K562 (cell line): Measurements from ENCODE around the gene MAMDC2. TPM values are rescaled to one million over a fixed set of nuclear protein-coding genes. Genes with fewer than 3 reads are reported as not detected.

Experiments used
- ATAC-seq: fragments of 200-7000 bp; cut with Tn5 transposase; 3 replicates; pipeline ENCODE4 v1.9.1; 2020; ENCODE audit warnings: moderate library complexity
- BruUV-seq: library from RNA; stranded (reverse); fragments of 400-500 nt; replicated peaks from 2 replicates; lab custom pipeline; 2021; lab: Mats Ljungman, UMichigan
- CTCF ChIA-PET: fragments of 300-600 bp; formaldehyde crosslinking; extraction: SDS; loops from one replicate; lab custom pipeline; 2021; ENCODE audit warnings: low intra/inter-chr PET ratio; lab: Yijun Ruan, JAX
- POLR2A ChIA-PET: fragments of 300-600, 350-650 bp; sonication (Branson Sonifier 250); formaldehyde crosslinking; extraction: SDS; loops from one replicate; lab custom pipeline; 2021; ENCODE audit warnings: antibody characterized with exemption, inconsistent platforms; lab: Yijun Ruan, JAX
- DNase-seq, 4 experiments: peaks; one replicate each; pipeline versions ENCODE4 v3.0.0 to v3.0.0-alpha.2; 2011 to 2018; ENCODE audit warnings: low spot score in 3 of 4, mixed read lengths in 3 of 4; ENCODE audit errors: extremely low read depth in 1 of 4
- FAIRE-seq: peaks from 2 replicates; lab custom pipeline; 2011; peaks lifted over from hg19 to GRCh38; lab: Jason Lieb, UNC
- H2AFZ ChIP-seq: 2 replicates; pipeline ENCODE4 v1.6.0; 2011; ENCODE audit warnings: low read depth, low read length, control low read depth, inconsistent platforms
- H3K27ac ChIP-seq: fragments of 200-600 bp; 3 replicates; pipeline ENCODE4 v1.8.0; 2011; ENCODE audit warnings: low read depth, mild to moderate bottlenecking, control low read depth, inconsistent platforms, low read length, moderate library complexity, mixed read lengths; ENCODE audit errors: extremely low read depth
- H3K27me3 ChIP-seq, 2 experiments: fragments of 300-600 bp in 1 of 2; 2 replicates in 1 of 2; 3 replicates in 1 of 2; pipeline versions ENCODE4 v1.6.0 to v1.8.0; 2011; ENCODE audit warnings: inconsistent platforms in 2 of 2, low read length in 2 of 2, mild to moderate bottlenecking in 1 of 2, mixed read lengths in 1 of 2, moderate library complexity in 1 of 2; ENCODE audit not compliant: control insufficient read depth in 2 of 2, insufficient read depth in 2 of 2
- H3K36me3 ChIP-seq: fragments of 300-600 bp; 3 replicates; pipeline ENCODE4 v1.8.0; 2011; ENCODE audit warnings: mild to moderate bottlenecking, low read length, inconsistent platforms; ENCODE audit not compliant: control insufficient read depth, insufficient read depth
- H3K4me1 ChIP-seq, 2 experiments: fragments of 200-600 bp in 1 of 2; replicated peaks in 1 of 2; 2 replicates in 1 of 2; 3 replicates in 1 of 2; pipeline versions ENCODE4 v1.5.1 to v1.8.0; 2011; ENCODE audit warnings: inconsistent platforms in 2 of 2, low read length in 2 of 2, mild to moderate bottlenecking in 1 of 2, mixed read lengths in 1 of 2, moderate library complexity in 1 of 2; ENCODE audit not compliant: control insufficient read depth in 2 of 2, insufficient read depth in 2 of 2
- H3K4me2 ChIP-seq: 2 replicates; pipeline ENCODE4 v1.6.1; 2011; ENCODE audit warnings: low read length, control low read depth, inconsistent platforms, mixed read lengths; ENCODE audit not compliant: insufficient read depth
- H3K4me3 ChIP-seq: fragments of 200-600 bp; sonication (generic), shearing (Covaris generic); 2 replicates; pipeline ENCODE4 v1.5.1; 2016; ENCODE audit warnings: control low read depth, inconsistent platforms
- H3K79me2 ChIP-seq: fragments of 200-600 bp; 3 replicates; pipeline ENCODE4 v1.8.0; 2011; ENCODE audit warnings: low read length, inconsistent platforms; ENCODE audit not compliant: control insufficient read depth, insufficient read depth
- H3K9ac ChIP-seq, 2 experiments: 2 replicates each; pipeline versions ENCODE4 v1.6.0 to v1.6.1; 2011; ENCODE audit warnings: low read depth in 2 of 2, low read length in 2 of 2, control low read depth in 1 of 2, inconsistent platforms in 1 of 2, mild to moderate bottlenecking in 1 of 2, mixed read lengths in 1 of 2; ENCODE audit not compliant: insufficient read depth in 1 of 2
- H3K9me1 ChIP-seq: one replicate; pipeline ENCODE4 v1.6.0; 2011; ENCODE audit warnings: inconsistent platforms, mild to moderate bottlenecking, low read length, moderate library complexity; ENCODE audit not compliant: control insufficient read depth, insufficient read depth
- H3K9me3 ChIP-seq: replicated peaks from 2 replicates; pipeline ENCODE4 v1.5.1; 2011; ENCODE audit warnings: low read depth, low read length, inconsistent platforms; ENCODE audit not compliant: control insufficient read depth, insufficient read depth
- H4K20me1 ChIP-seq: replicated peaks from 2 replicates; pipeline ENCODE4 v1.6.1; 2011; ENCODE audit warnings: low read length, inconsistent platforms, mixed read lengths; ENCODE audit not compliant: control insufficient read depth, insufficient read depth
- DACH1 ChIP-seq: fragments of 450-650 bp; IDR thresholded peaks from 2 replicates; pipeline ENCODE4 v1.6.1; 2018; ENCODE audit not compliant: partially characterized antibody
- FOXJ3 ChIP-seq: sonication (generic); formaldehyde crosslinking; IDR thresholded peaks from 2 replicates; pipeline ENCODE4 v1.4.0; 2020; ENCODE audit warnings: mild to moderate bottlenecking, missing genetic modification reagents
- IRF2 ChIP-seq: sonication (generic); formaldehyde crosslinking; IDR thresholded peaks from 2 replicates; pipeline ENCODE4 v1.8.1; 2022; ENCODE audit warnings: mild to moderate bottlenecking, missing genetic modification reagents
- NCOA2 ChIP-seq, 2 experiments: fragments of 450-650 bp; IDR thresholded peaks; 2 replicates each; pipeline ENCODE4 v1.6.1; 2018; ENCODE audit warnings: mild to moderate bottlenecking in 2 of 2, moderate library complexity in 1 of 2; ENCODE audit not compliant: partially characterized antibody in 2 of 2
- ZBTB7A ChIP-seq: IDR thresholded peaks from 2 replicates; pipeline ENCODE4 v1.6.1; 2011; ENCODE audit warnings: low read depth, mild to moderate bottlenecking, low read length, moderate library complexity, borderline replicate concordance; ENCODE audit not compliant: control insufficient read depth
- ZNF512 ChIP-seq: IDR thresholded peaks from 2 replicates; pipeline ENCODE4 v1.6.1; 2016; ENCODE audit warnings: missing genetic modification characterization, missing compliant biosample characterization
- WGBS: fragments of 100-300 bp; shearing (Covaris generic); methylation state at CpG from one replicate; pipeline ENCODE4 v1.1.6; 2016; ENCODE audit warnings: low coverage, mixed read lengths; ENCODE audit not compliant: insufficient coverage; ENCODE audit errors: missing lambda C conversion rate; 5-methylcytosine and 5-hydroxymethylcytosine counted together
- in situ Hi-C: fragments of 300-500 bp; cut with MboI; formaldehyde crosslinking; loops from 4 replicates; pipeline ENCODE4 v1.15.0; 2018; ENCODE audit warnings: inconsistent platforms, mixed read lengths
- intact Hi-C: fragments of 100-400 bp; cut with micrococcal nuclease; formaldehyde crosslinking; loops from 2 replicates; pipeline ENCODE4 v1.14.2; 2022
- polyA plus RNA-seq, 8 experiments: library from polyadenylated mRNA; depleted of rRNA in 4 of 8; stranded (reverse) in 5 of 8; unstranded in 3 of 8; fragments of >200 nt; fragmentation: Nextera tagmentation in 2 of 8; fragmentation: Illumina TruSeq in 1 of 8; extraction: Ambion mirVana in 2 of 8; extraction: Trizol in 1 of 8; gene quantifications; 2 replicates each; pipeline versions ENCODE4 v1.2.1 to v1.2.3, GENCODE V29; 2011 to 2014; ENCODE audit warnings: inconsistent platforms in 1 of 8, missing spikeins in 1 of 8
- total RNA-seq, 7 experiments: library from RNA; depleted of rRNA in 6 of 7; stranded (reverse); fragments of >200 nt in 6 of 7; fragmentation: Illumina TruSeq in 2 of 7; extraction: Trizol in 2 of 7; gene quantifications; 2 replicates each; pipeline versions ENCODE4 v1.2.1 to v1.2.3, GENCODE V29; 2011 to 2021; ENCODE audit warnings: low replicate concordance in 1 of 7
- TF ChIP-seq, protein P1 (sequence below): fragments of 250-450 bp; sonication (Bioruptor Pico); IDR thresholded peaks from 2 replicates; pipeline ENCODE4 v1.5.0; 2020; ENCODE audit warnings: mild to moderate bottlenecking, borderline replicate concordance
- TF ChIP-seq, protein P2 (sequence below), 2 experiments: IDR thresholded peaks; 2 replicates each; pipeline ENCODE4 v1.6.1; 2011; ENCODE audit warnings: borderline replicate concordance in 1 of 2, control low read depth in 1 of 2, low read depth in 1 of 2, low read length in 1 of 2, mild to moderate bottlenecking in 1 of 2, mixed read lengths in 1 of 2, moderate library complexity in 1 of 2; ENCODE audit not compliant: insufficient read depth in 1 of 2, insufficient read length in 1 of 2, poor library complexity in 1 of 2, severe bottlenecking in 1 of 2; ENCODE audit errors: extremely low read depth in 1 of 2

Gene MAMDC2
- total and polyA plus RNA-seq, 9 of the 15 experiments (the other 6 are each of a cell fraction or from before 2014, with no cell fraction given): 0.01 to 0.03 TPM; not detected in 7

- Histone ChIP-seq H3K36me3 (no peaks in the 10 kb centered on the region), H3K4me1 (no peaks in the 10 kb centered on the region), H3K27ac (no peak overlapping the region), H2AFZ (no peak overlapping the region), H3K9me1 (no peaks in the 10 kb centered on the region), H3K4me2 (no peak overlapping the region), H4K20me1 (no peaks in the 10 kb centered on the region), H3K27me3 (no peaks in the 10 kb centered on the region), H3K4me3 (no peak overlapping the region), H3K9ac (no peak overlapping the region), H3K9me3 (no peaks in the 10 kb centered on the region), H3K79me2 (no peaks in the 10 kb centered on the region)
- CTCF ChIA-PET: no interaction called here
- POLR2A ChIA-PET: interaction anchor here (1.4 kb wide), 1 partner anchor 21 kb away, joined by 3 read pairs; no protein-coding TSS in a partner anchor
- FAIRE-seq (no peak), ATAC-seq (no peak), DNase-seq (no peak)
- no TSS peak for BruUV-seq
- 0% methylated on average over 4 of the region's 4 CpGs for WGBS
- in situ Hi-C loops (loop anchor here (25.0 kb wide), 1 partner anchor 663 kb away; no protein-coding TSS in a partner anchor), intact Hi-C loops (no loop called here)
- no peak for TF ChIP-seq ZBTB7A
Observed at GRCh38 chr9:70100362-70100761, 56.7 kb downstream of the MAMDC2 start.

DNA sequence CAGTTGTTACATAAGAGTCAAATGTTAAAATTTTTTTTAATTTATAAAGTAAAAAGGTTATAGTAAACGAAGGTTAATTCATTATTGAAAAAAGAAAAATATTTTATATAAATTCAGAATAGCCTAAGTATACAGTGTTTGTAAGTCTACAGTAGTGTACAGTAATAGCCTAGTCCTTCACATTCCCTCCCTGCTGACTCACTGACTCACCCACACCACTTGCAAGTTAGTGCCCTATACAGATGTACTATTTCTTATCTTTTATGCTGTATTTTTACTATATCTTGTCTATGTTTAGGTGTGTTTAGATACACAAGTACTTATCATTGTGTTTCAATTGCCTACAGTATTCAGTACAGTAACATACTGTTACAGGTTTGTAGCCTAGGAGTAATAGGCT lies 57.6 kb downstream of the MAMDC2 start:
- BruUV-seq: no TSS peak
- FAIRE-seq: no peak
- CTCF ChIA-PET: no interaction called here
- TF ChIP-seq DACH1 (no peak), NCOA2 (IDR thresholded peaks at IDR 0.05; ENCODE audit: partially characterized antibody in 2 of 2) (no peak), IRF2 (CRISPR knock-in tag) (no peak), ZNF512 (tag) (no peak), FOXJ3 (CRISPR knock-in tag) (no peak)
- TF ChIP-seq, protein P1, sequence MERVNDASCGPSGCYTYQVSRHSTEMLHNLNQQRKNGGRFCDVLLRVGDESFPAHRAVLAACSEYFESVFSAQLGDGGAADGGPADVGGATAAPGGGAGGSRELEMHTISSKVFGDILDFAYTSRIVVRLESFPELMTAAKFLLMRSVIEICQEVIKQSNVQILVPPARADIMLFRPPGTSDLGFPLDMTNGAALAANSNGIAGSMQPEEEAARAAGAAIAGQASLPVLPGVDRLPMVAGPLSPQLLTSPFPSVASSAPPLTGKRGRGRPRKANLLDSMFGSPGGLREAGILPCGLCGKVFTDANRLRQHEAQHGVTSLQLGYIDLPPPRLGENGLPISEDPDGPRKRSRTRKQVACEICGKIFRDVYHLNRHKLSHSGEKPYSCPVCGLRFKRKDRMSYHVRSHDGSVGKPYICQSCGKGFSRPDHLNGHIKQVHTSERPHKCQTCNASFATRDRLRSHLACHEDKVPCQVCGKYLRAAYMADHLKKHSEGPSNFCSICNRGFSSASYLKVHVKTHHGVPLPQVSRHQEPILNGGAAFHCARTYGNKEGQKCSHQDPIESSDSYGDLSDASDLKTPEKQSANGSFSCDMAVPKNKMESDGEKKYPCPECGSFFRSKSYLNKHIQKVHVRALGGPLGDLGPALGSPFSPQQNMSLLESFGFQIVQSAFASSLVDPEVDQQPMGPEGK: no peak
- TF ChIP-seq, protein P2, sequence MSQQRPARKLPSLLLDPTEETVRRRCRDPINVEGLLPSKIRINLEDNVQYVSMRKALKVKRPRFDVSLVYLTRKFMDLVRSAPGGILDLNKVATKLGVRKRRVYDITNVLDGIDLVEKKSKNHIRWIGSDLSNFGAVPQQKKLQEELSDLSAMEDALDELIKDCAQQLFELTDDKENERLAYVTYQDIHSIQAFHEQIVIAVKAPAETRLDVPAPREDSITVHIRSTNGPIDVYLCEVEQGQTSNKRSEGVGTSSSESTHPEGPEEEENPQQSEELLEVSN (IDR thresholded peaks at IDR 0.05; ENCODE audit: borderline replicate concordance in 1 of 2, extremely low read depth in 1 of 2, insufficient read depth in 1 of 2, insufficient read length in 1 of 2, low read depth in 1 of 2, low read length in 1 of 2, poor library complexity in 1 of 2, severe bottlenecking in 1 of 2): no peak

More for the DNA sequence above, 57.6 kb downstream of the MAMDC2 start:
- Histone ChIP-seq H4K20me1 (no peaks in the 10 kb centered on the region), H3K27ac (no peak overlapping the region), H3K4me2 (no peak overlapping the region), H3K27me3 (no peaks in the 10 kb centered on the region), H3K4me1 (no peaks in the 10 kb centered on the region), H3K9me3 (no peaks in the 10 kb centered on the region), H3K9me1 (no peaks in the 10 kb centered on the region), H2AFZ (no peak overlapping the region), H3K9ac (no peak overlapping the region), H3K79me2 (no peaks in the 10 kb centered on the region), H3K36me3 (no peaks in the 10 kb centered on the region), H3K4me3 (no peak overlapping the region)
- in situ Hi-C loops (loop anchor here (25.0 kb wide), 1 partner anchor 664 kb away; no protein-coding TSS in a partner anchor), intact Hi-C loops (no loop called here)
- WGBS: 17% methylated on average over 1 of the region's 1 CpG
- ATAC-seq: no peak
- POLR2A ChIA-PET: no interaction called here
- DNase-seq: no peak
